Endothelial cell of umbilical vein (primary cell): Measurements from ENCODE around the gene POR.

ENCODE experiments used
- CTCF ChIP-seq, 2 donors: IDR thresholded peaks; 1 replicate in 1 of 2; 2 replicates in 1 of 2; pipeline ENCODE4 v1.5.1; 2011; ENCODE audit warnings: low read length in 2 of 2, mild to moderate bottlenecking in 2 of 2, moderate library complexity in 2 of 2, control low read depth in 1 of 2, inconsistent platforms in 1 of 2, low read depth in 1 of 2; ENCODE audit not compliant: insufficient read depth in 1 of 2; ENCODE audit errors: extremely low read depth in 1 of 2
- POLR2A ChIP-seq: IDR thresholded peaks from 2 replicates; pipeline ENCODE4 v1.6.1; 2012; ENCODE audit warnings: low read depth, mild to moderate bottlenecking, control low read depth, low read length

- TF ChIP-seq CTCF (IDR thresholded peaks at IDR 0.05; ENCODE audit: extremely low read depth in 1 of 2, insufficient read depth in 1 of 2, low read depth in 1 of 2, low read length in 2 of 2) (no peak), POLR2A (no peak)
Observed at GRCh38 chr7:75953431-75953830, 38.5 kb downstream of the POR start.
